ENCODE measurements around the gene SMAD2. TPM values are rescaled to one million over a fixed set of nuclear protein-coding genes. Genes with fewer than 3 reads are reported as not detected.
A peak's percentile ranks its signal among the peaks of the same experiment; 100 is the strongest.
"Not testable (repeated sequence)": the region's sequence is repeated elsewhere in the genome, so short reads cannot be mapped to it uniquely, and the experiment has no call there.

The SMAD2 gene
- total and polyA plus RNA-seq, 3 experiments from 2014 or later = 97.8 to 343 (median 337) TPM

DNA sequence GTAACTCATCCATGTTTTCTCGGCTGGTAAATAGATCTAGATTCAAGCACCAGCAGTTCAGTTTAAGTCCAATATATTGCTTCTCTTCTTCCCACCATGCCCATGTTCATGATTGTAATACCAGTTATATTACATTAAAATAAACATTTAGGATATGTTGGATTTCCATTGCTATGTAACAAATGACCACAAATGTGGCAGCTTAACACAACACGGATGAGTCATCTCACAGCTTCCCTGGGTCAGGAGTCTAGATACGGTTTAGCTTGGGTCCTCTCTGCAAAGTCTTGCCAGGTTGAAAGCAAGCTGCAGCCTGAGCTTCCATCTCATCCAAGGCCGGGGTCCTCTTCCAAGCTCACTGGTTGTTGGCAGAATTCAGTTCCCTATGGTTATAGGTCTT, 39.4 kb upstream of the SMAD2 start:
- Mint-ChIP-seq H3K36me3 (peaks cover 0 to 13% (median 1%) of the 10 kb centered on the region in 3 donors), H3K9me3 (no peaks in the 10 kb centered on the region), H3K27ac (no peak overlapping the region), H3K4me3 (no peak overlapping the region), H3K4me1 (no peaks in the 10 kb centered on the region), H3K27me3 (peaks cover 6 to 43% of the 10 kb centered on the region in 2 donors)
- Histone ChIP-seq H3K36me3 (ENCODE audit: insufficient read depth, low read length) (no peaks in the 10 kb centered on the region), H3K27ac (ENCODE audit: low read depth, low read length) (no peak overlapping the region), H3K4me1 (ENCODE audit: insufficient read depth, low read length) (no peaks in the 10 kb centered on the region), H3K27me3 (ENCODE audit: insufficient read depth, low read length, poor library complexity, severe bottlenecking) (no peaks in the 10 kb centered on the region), H3K9me3 (ENCODE audit: low read length) (no peaks in the 10 kb centered on the region), H3K4me3 (ENCODE audit: low read length) (no peak overlapping the region)
- DNase-seq = no peak
- ChIA-PET POLR2A (no interaction called here), CTCF (interaction anchor here (0.5 kb wide), 1 partner anchor 254 kb away, joined by 3 read pairs; no protein-coding TSS in a partner anchor)

DNA sequence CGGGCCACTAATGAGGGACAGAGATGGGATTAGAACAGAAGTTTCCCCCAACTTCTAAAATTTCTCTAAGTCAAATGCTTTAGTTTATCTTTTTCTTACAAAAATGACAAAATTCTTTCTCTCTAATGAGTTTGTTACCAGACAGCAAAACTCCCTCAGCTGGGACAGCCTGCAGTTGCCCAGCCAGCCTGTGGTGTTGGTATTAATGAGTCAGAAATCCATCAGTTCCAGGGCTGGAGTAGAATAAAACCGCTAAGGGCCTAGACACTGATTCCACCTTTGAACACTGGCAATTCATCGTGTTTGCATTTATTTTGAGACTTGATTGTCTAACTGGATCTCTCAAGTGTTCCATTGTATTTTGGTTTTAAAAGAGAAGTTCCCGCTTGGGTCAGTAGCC, 38.3 kb upstream of the SMAD2 start:
- Histone ChIP-seq H3K36me3 (ENCODE audit: insufficient read depth, low read length) (no peaks in the 10 kb centered on the region), H3K27me3 (ENCODE audit: insufficient read depth, low read length, poor library complexity, severe bottlenecking) (no peaks in the 10 kb centered on the region), H3K9me3 (ENCODE audit: low read length) (no peaks in the 10 kb centered on the region), H3K27ac (ENCODE audit: low read depth, low read length) (no peak overlapping the region), H3K4me3 (ENCODE audit: low read length) (no peak overlapping the region), H3K4me1 (ENCODE audit: insufficient read depth, low read length) (no peaks in the 10 kb centered on the region)
- CTCF ChIA-PET = no interaction called here
- H3K9me3 Mint-ChIP-seq = no peaks in the 10 kb centered on the region
- peaks cover 4 to 38% of the 10 kb centered on the region in 2 donors for H3K27me3 Mint-ChIP-seq
- H3K27ac Mint-ChIP-seq = no peak overlapping the region
- DNase-seq = no peak
- H3K4me3 Mint-ChIP-seq = no peak overlapping the region
- H3K36me3 Mint-ChIP-seq = peaks cover 0 to 13% (median 1%) of the 10 kb centered on the region in 3 donors
- POLR2A ChIA-PET = no interaction called here
- no peaks in the 10 kb centered on the region for H3K4me1 Mint-ChIP-seq

DNA sequence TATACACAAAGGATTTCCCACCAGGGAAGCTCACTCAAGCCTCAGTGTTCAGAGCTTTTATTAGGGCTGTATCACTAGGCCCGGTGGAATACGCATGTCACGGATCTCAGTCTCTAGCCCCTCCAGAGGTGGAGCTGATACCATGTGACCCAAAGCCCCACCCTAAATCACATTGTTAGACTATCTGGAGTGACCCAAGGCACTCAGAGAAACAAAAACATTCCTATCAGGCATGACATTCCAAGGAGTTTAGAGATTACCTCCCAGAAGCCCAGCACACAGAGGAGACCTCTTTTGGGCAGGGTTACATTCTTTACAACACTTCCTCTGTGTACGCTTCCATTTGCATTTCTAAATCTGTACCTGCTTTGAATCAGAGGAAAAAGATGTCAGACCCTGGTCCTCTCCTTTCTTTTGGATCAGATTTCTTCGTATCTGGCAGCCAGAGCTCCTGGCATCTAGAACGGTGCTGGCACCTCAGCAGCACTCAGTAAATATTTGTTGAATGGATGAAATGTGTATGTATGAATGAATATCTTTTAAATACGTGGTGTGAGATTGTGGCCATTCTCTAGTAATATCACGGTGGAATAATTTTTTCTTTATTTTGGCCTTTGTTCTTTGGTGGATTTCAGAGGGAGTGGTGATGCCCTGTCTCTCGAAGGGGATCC, 37.7 kb upstream of the SMAD2 start:
- Mint-ChIP-seq H3K4me3 (no peak overlapping the region), H3K9me3 (peaks cover 0 to 5% (median 2%) of the 10 kb centered on the region in 5 donors), H3K4me1 (no peaks in the 10 kb centered on the region), H3K27ac (no peak overlapping the region), H3K27me3 (peaks cover 4 to 32% of the 10 kb centered on the region in 2 donors), H3K36me3 (peaks cover 0 to 13% (median 1%) of the 10 kb centered on the region in 3 donors)
- no peak for DNase-seq
- Histone ChIP-seq H3K27me3 (ENCODE audit: insufficient read depth, low read length, poor library complexity, severe bottlenecking) (no peaks in the 10 kb centered on the region), H3K4me3 (ENCODE audit: low read length) (no peak overlapping the region), H3K36me3 (ENCODE audit: insufficient read depth, low read length) (no peaks in the 10 kb centered on the region), H3K27ac (ENCODE audit: low read depth, low read length) (no peak overlapping the region), H3K4me1 (ENCODE audit: insufficient read depth, low read length) (no peaks in the 10 kb centered on the region), H3K9me3 (ENCODE audit: low read length) (no peaks in the 10 kb centered on the region)
- ChIA-PET POLR2A (no interaction called here), CTCF (no interaction called here)

DNA sequence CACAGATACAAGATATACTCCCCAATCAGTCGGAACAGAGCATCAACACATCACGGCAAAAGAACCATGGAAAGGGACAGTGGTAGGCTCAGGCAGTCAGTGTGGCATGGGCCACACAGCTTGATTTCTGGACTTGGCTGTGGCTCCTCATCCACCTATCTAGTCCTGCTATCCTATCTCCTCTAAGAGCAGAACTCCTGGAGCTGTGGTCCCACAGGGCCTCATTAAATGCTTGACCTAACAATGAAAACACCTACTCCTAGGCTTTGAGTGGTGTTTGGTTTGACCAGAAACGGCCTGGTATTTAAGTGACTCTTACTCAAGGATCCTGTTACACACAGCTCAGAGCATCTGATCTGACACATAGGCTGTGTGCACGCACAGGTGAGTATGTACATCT, 33.6 kb upstream of the SMAD2 start:
- H3K9me3 Mint-ChIP-seq = peaks cover 19 to 33% (median 27%) of the 10 kb centered on the region in 5 donors
- DNase-seq = no peak
- H3K4me1 ChIP-seq (ENCODE audit: insufficient read depth, low read length) = no peaks in the 10 kb centered on the region
- CTCF ChIA-PET = no interaction called here
- no peak overlapping the region for H3K27ac ChIP-seq (ENCODE audit: low read depth, low read length)
- H3K27me3 ChIP-seq (ENCODE audit: insufficient read depth, low read length, poor library complexity, severe bottlenecking) = no peaks in the 10 kb centered on the region
- POLR2A ChIA-PET = no interaction called here
- no peak overlapping the region for H3K4me3 Mint-ChIP-seq
- peaks cover 9% of the 10 kb centered on the region for H3K9me3 ChIP-seq (ENCODE audit: low read length)
- H3K4me1 Mint-ChIP-seq = no peaks in the 10 kb centered on the region
- H3K36me3 ChIP-seq (ENCODE audit: insufficient read depth, low read length) = no peaks in the 10 kb centered on the region
- H3K36me3 Mint-ChIP-seq = peaks cover 0 to 30% (median 0%) of the 10 kb centered on the region in 3 donors
- peaks cover 8 to 13% of the 10 kb centered on the region in 2 donors for H3K27me3 Mint-ChIP-seq
- H3K4me3 ChIP-seq (ENCODE audit: low read length) = no peak overlapping the region
- no peak overlapping the region for H3K27ac Mint-ChIP-seq

DNA sequence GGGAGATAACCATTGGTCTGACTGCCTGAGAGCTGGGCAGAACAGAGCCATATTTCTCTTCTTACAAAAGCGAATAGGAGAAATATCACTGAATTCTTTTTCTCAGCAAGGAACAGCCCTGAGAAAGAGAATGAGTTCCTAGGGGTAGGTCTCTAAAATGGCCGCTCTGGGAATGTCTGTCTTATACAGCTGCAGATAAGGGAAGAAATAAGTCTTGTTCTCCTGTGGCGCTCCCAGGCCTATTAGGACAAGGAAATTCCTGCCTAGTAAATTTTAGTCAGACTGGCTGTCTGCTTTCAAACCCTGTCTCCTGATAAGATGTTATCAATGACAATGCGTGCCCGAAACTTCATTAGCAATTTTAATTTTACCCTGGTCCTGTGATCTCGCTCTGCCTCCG, 30.5 kb upstream of the SMAD2 start:
- H3K27ac ChIP-seq (ENCODE audit: low read depth, low read length); DNase-seq; POLR2A ChIA-PET; H3K9me3 ChIP-seq (ENCODE audit: low read length); H3K4me1 Mint-ChIP-seq; CTCF ChIA-PET; H3K4me3 ChIP-seq (ENCODE audit: low read length); H3K4me1 ChIP-seq (ENCODE audit: insufficient read depth, low read length); H3K27ac Mint-ChIP-seq; H3K27me3 ChIP-seq (ENCODE audit: insufficient read depth, low read length, poor library complexity, severe bottlenecking); H3K36me3 ChIP-seq (ENCODE audit: insufficient read depth, low read length); H3K4me3 Mint-ChIP-seq: not testable (repeated sequence)
- peaks cover 11 to 14% of the 10 kb centered on the region in 2 donors for H3K27me3 Mint-ChIP-seq
- H3K36me3 Mint-ChIP-seq = peaks cover 0 to 23% (median 0%) of the 10 kb centered on the region in 3 donors
- peaks cover 19 to 33% (median 27%) of the 10 kb centered on the region in 5 donors for H3K9me3 Mint-ChIP-seq

DNA sequence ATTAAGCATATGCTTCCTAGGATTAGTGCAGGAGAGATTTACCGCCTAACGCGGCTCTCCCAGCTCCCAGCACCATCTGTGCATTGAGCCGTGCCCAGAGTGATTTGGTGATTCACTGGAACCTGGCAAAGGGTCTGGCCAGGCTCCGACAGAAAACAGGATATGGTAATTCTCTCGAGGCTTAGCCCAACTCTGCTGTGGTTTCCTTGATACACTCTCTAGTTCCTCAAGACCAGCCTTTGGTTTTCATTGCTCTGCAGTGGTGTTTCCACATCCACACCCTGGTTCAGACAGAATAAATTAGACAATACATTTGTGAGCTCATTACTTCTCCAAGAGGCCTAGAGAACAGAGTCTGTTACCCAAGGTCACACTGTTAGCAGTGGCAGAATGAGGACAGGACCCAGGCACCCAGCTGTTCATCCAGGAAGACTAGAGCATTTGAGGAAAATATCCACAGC, 23.0 kb upstream of the SMAD2 start:
- Mint-ChIP-seq H3K27ac (peak overlapping the region; percentile 13 to 93 (median 66)), H3K27me3 (peaks cover 3 to 6% of the 10 kb centered on the region in 2 donors), H3K9me3 (peaks cover 0 to 2% (median 0%) of the 10 kb centered on the region in 5 donors), H3K36me3 (no peaks in the 10 kb centered on the region), H3K4me3 (peak overlapping the region in 6 of 7 donors; percentile 48 to 77 (median 58)), H3K4me1 (peaks cover 12 to 17% (median 17%) of the 10 kb centered on the region in 3 donors)
- ChIA-PET CTCF (interaction anchor here (1.7 kb wide), 1 partner anchor 18 kb away, joined by 4 read pairs; no protein-coding TSS in a partner anchor), POLR2A (no interaction called here)
- Histone ChIP-seq H3K27me3 (ENCODE audit: insufficient read depth, low read length, poor library complexity, severe bottlenecking) (no peaks in the 10 kb centered on the region), H3K4me1 (ENCODE audit: insufficient read depth, low read length) (peaks cover 10% of the 10 kb centered on the region), H3K9me3 (ENCODE audit: low read length) (no peaks in the 10 kb centered on the region), H3K4me3 (ENCODE audit: low read length) (no peak overlapping the region), H3K27ac (ENCODE audit: low read depth, low read length) (no peak overlapping the region), H3K36me3 (ENCODE audit: insufficient read depth, low read length) (no peaks in the 10 kb centered on the region)
- DNase-seq = peak in 3 of 5 donors; percentile 3 to 46 (median 10)

DNA sequence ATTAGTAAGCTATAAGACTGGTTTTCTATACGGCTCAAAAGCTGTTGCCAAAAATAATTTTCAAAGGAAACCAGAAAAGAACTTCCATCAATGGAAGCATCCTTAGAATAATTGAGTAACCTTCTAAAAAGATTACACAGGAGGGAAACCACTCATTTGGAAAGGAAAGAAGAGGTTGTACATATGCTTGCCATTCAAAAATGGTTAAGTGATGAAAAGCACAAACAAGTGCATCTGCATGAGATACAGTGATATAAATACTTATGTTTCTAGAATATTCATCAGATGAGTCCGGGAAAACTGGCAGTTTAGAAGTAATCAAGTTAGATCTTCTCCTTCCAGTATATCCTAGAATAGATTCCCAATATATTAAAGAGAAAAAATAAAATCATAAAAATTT, 20.1 kb upstream of the SMAD2 start:
- Histone ChIP-seq H3K4me1 (ENCODE audit: insufficient read depth, low read length) (peaks cover 10% of the 10 kb centered on the region), H3K4me3 (ENCODE audit: low read length) (no peak overlapping the region), H3K9me3 (ENCODE audit: low read length) (no peaks in the 10 kb centered on the region), H3K27me3 (ENCODE audit: insufficient read depth, low read length, poor library complexity, severe bottlenecking) (no peaks in the 10 kb centered on the region), H3K27ac (ENCODE audit: low read depth, low read length) (no peak overlapping the region), H3K36me3 (ENCODE audit: insufficient read depth, low read length) (no peaks in the 10 kb centered on the region)
- H3K4me1 Mint-ChIP-seq = peaks cover 12 to 19% (median 17%) of the 10 kb centered on the region in 3 donors
- peaks cover 2 to 3% of the 10 kb centered on the region in 2 donors for H3K27me3 Mint-ChIP-seq
- H3K9me3 Mint-ChIP-seq = peaks cover 0 to 1% (median 0%) of the 10 kb centered on the region in 5 donors
- CTCF ChIA-PET = no interaction called here
- no peak overlapping the region for H3K27ac Mint-ChIP-seq
- no peaks in the 10 kb centered on the region for H3K36me3 Mint-ChIP-seq
- DNase-seq = no peak
- H3K4me3 Mint-ChIP-seq = no peak overlapping the region
- POLR2A ChIA-PET = no interaction called here

DNA sequence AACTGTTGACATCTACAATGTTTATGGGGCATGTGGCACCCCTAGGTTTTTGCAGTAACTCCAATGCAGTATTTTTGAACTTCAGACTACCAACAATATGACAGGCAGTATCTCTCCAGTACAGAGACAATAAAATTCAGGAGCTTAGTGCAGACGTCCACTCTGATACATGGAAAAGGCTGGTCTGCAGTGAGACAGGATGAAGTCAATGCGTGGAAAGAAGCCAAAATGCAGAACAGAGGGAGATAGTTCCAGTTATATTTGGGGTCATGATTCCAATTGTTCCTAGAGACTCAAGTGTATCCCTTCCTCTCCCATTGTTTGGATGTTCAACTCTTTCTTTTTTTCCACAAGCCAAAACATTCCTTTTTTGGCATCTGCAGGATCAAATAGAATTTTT, 18.7 kb upstream of the SMAD2 start:
- H3K9me3 ChIP-seq (ENCODE audit: low read length) = no peaks in the 10 kb centered on the region
- H3K36me3 Mint-ChIP-seq = peaks cover 0 to 3% (median 0%) of the 10 kb centered on the region in 3 donors
- no peak overlapping the region for H3K27ac ChIP-seq (ENCODE audit: low read depth, low read length)
- H3K4me3 ChIP-seq (ENCODE audit: low read length) = no peak overlapping the region
- H3K27me3 Mint-ChIP-seq = peaks cover 2 to 13% of the 10 kb centered on the region in 2 donors
- H3K9me3 Mint-ChIP-seq = peaks cover 0 to 1% (median 0%) of the 10 kb centered on the region in 5 donors
- H3K4me3 Mint-ChIP-seq = no peak overlapping the region
- no peak overlapping the region for H3K27ac Mint-ChIP-seq
- no peaks in the 10 kb centered on the region for H3K27me3 ChIP-seq (ENCODE audit: insufficient read depth, low read length, poor library complexity, severe bottlenecking)
- ChIA-PET POLR2A (no interaction called here), CTCF (no interaction called here)
- H3K4me1 ChIP-seq (ENCODE audit: insufficient read depth, low read length) = peaks cover 10% of the 10 kb centered on the region
- no peak for DNase-seq
- H3K4me1 Mint-ChIP-seq = peaks cover 9 to 17% (median 16%) of the 10 kb centered on the region in 3 donors
- H3K36me3 ChIP-seq (ENCODE audit: insufficient read depth, low read length) = no peaks in the 10 kb centered on the region

Measured in CD8-positive, alpha-beta memory T cell (primary cell).